Activated naive CD8-positive, alpha-beta T cell treated with anti-CD3 and anti-CD28 coated beads, Interleukin-2, amount 10 ng/mL, durations not matched to agents 7 days and 5 days (primary cell): ENCODE results near the gene BCAP29. TPM values are rescaled to one million over a fixed set of nuclear protein-coding genes. Genes with fewer than 3 reads are reported as not detected.

Experiments
- ATAC-seq: fragments of 150-1000 bp; cut with Tn5 transposase; one replicate; pipeline ENCODE4 v1.10.0; 2021; ENCODE audit warnings: low read depth, moderate library complexity
- POLR2A ChIA-PET: fragments of 350-600 bp; sonication (Branson Sonifier 250); formaldehyde crosslinking; loops from one replicate; lab custom pipeline; 2021; ENCODE audit warnings: antibody characterized with exemption; lab: Charles Lee
- DNase-seq: peaks from one replicate; pipeline ENCODE4 v3.0.0; 2021
- H3K27ac Mint-ChIP-seq: one replicate; pipeline ENCODE4 v1.8.0; 2022; ENCODE audit warnings: mild to moderate bottlenecking, mixed read lengths
- H3K27me3 Mint-ChIP-seq: one replicate; pipeline ENCODE4 v1.8.0; 2022; ENCODE audit warnings: mild to moderate bottlenecking, moderate library complexity, mixed read lengths
- H3K36me3 Mint-ChIP-seq: one replicate; pipeline ENCODE4 v1.8.0; 2021; ENCODE audit warnings: mild to moderate bottlenecking, mixed read lengths
- H3K4me1 Mint-ChIP-seq: one replicate; pipeline ENCODE4 v1.8.0; 2021; ENCODE audit warnings: mixed read lengths
- H3K4me3 Mint-ChIP-seq: one replicate; pipeline ENCODE4 v1.8.0; 2022; ENCODE audit warnings: mild to moderate bottlenecking, moderate library complexity, mixed read lengths
- H3K9me3 Mint-ChIP-seq: one replicate; pipeline ENCODE4 v1.8.0; 2021; ENCODE audit warnings: mixed read lengths
- total RNA-seq, 2 experiments: library from RNA; stranded (reverse); gene quantifications; one replicate each; pipeline ENCODE4 v1.2.3, GENCODE V29; 2021

BCAP29 gene
- total RNA-seq, 2 experiments from 2014 or later, result 25.2 to 32.6 TPM

DNA sequence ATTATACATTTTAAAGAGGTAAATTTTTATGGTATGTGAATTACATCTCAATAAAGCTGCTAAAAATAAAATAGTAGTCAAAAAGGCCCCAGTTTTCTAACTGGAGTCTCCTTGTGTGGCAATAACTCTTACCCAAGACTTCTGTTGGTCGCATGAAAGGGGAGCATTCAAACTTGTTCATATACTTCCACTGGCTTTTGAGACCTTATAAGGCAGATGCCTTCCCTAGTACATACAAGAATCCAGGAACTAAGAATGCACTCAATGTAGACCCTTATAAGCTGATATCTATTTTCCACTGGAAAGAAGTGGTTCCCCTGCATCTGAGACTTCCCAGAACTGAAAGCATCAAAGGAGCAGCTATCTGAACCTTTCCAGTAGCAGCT is 13.0 kb downstream of the BCAP29 start:
- no peak overlapping the region for H3K4me3 Mint-ChIP-seq
- DNase-seq (no peak), ATAC-seq (no peak)
- POLR2A ChIA-PET, result no interaction called here
- peaks cover 22% of the 10 kb centered on the region for H3K36me3 Mint-ChIP-seq
- no peak overlapping the region for H3K27ac Mint-ChIP-seq
- H3K27me3 Mint-ChIP-seq, result no peaks in the 10 kb centered on the region
- no peaks in the 10 kb centered on the region for H3K9me3 Mint-ChIP-seq
- no peaks in the 10 kb centered on the region for H3K4me1 Mint-ChIP-seq

- Mint-ChIP-seq H3K27me3 (no peaks in the 10 kb centered on the region), H3K27ac (no peak overlapping the region), H3K36me3 (peaks cover 18% of the 10 kb centered on the region), H3K9me3 (no peaks in the 10 kb centered on the region), H3K4me1 (no peaks in the 10 kb centered on the region), H3K4me3 (no peak overlapping the region)
- POLR2A ChIA-PET, result no interaction called here
- DNase-seq (no peak), ATAC-seq (no peak)
Measured at GRCh38 chr7:107594961-107595737, 15.1 kb downstream of the BCAP29 start.

- ATAC-seq (no peak), DNase-seq (no peak)
- Mint-ChIP-seq H3K4me3 (no peak overlapping the region), H3K36me3 (peaks cover 14% of the 10 kb centered on the region), H3K27me3 (no peaks in the 10 kb centered on the region), H3K27ac (no peak overlapping the region), H3K9me3 (no peaks in the 10 kb centered on the region), H3K4me1 (no peaks in the 10 kb centered on the region)
- POLR2A ChIA-PET, result interaction anchor here (1.3 kb wide), 1 partner anchor 15 kb away, joined by 4 read pairs; no protein-coding TSS in a partner anchor
Measured at GRCh38 chr7:107596881-107597581, 17.0 kb downstream of the BCAP29 start.

DNA sequence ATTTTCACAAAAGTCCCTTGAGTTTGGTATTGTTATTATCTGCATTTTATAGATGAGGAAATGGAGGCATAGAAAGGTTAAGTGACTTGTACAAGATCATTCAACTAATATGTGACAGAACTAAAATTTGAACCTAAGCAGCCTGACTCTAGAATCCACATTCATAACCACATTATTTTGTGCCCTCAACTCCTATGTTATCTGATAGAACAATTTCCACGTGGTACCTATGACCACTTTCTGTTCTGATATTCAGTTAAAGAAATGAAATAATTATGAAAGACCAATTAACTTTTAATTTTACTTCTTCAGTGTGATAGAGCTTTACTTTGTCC is 17.5 kb downstream of the BCAP29 start:
- DNase-seq (no peak), ATAC-seq (no peak)
- H3K27ac Mint-ChIP-seq, result no peak overlapping the region
- no peaks in the 10 kb centered on the region for H3K27me3 Mint-ChIP-seq
- H3K4me1 Mint-ChIP-seq, result no peaks in the 10 kb centered on the region
- POLR2A ChIA-PET, result interaction anchor here (1.3 kb wide), 1 partner anchor 16 kb away, joined by 4 read pairs; no protein-coding TSS in a partner anchor
- no peak overlapping the region for H3K4me3 Mint-ChIP-seq
- H3K36me3 Mint-ChIP-seq, result peaks cover 14% of the 10 kb centered on the region
- no peaks in the 10 kb centered on the region for H3K9me3 Mint-ChIP-seq

- Mint-ChIP-seq H3K4me1 (no peaks in the 10 kb centered on the region), H3K27ac (no peak overlapping the region), H3K36me3 (peaks cover 14% of the 10 kb centered on the region), H3K27me3 (no peaks in the 10 kb centered on the region), H3K4me3 (no peak overlapping the region), H3K9me3 (no peaks in the 10 kb centered on the region)
- no peak for ATAC-seq
- POLR2A ChIA-PET, result interaction anchor here (1.3 kb wide), 1 partner anchor 16 kb away, joined by 4 read pairs; no protein-coding TSS in a partner anchor
- no peak for DNase-seq
Measured at GRCh38 chr7:107597953-107598352, 17.9 kb downstream of the BCAP29 start.

DNA sequence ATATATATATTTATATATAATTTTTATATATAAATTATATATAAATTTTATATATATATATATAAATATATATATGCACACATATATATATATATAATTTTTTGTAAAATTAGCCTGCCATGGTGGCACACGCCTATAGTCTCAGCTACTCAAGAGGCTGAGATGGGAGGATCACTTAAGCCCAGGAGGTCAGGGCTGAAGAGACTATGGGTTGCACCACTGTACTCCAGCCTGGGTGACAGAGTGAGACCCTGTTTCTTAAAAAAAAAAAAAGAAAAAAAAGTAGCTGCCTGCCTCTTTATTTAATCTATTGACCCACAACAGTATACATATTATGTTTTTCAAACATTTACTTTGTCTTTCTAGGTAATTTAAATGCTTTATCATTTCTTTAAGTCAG is 19.2 kb downstream of the BCAP29 start:
- POLR2A ChIA-PET, result interaction anchor here (1.1 kb wide), 1 partner anchor 60 kb away, joined by 4 read pairs; no protein-coding TSS in a partner anchor
- H3K27me3 Mint-ChIP-seq, result no peaks in the 10 kb centered on the region
- H3K9me3 Mint-ChIP-seq, result no peaks in the 10 kb centered on the region
- H3K27ac Mint-ChIP-seq, result no peak overlapping the region
- no peak overlapping the region for H3K4me3 Mint-ChIP-seq
- peaks cover 11% of the 10 kb centered on the region for H3K36me3 Mint-ChIP-seq
- H3K4me1 Mint-ChIP-seq, result no peaks in the 10 kb centered on the region
- DNase-seq (no peak), ATAC-seq (no peak)

GRCh38 chr7:107600816-107601215 is 20.8 kb downstream of the BCAP29 start:
- DNase-seq (no peak), ATAC-seq (no peak)
- Mint-ChIP-seq H3K9me3 (no peaks in the 10 kb centered on the region), H3K27me3 (no peaks in the 10 kb centered on the region), H3K36me3 (peaks cover 7% of the 10 kb centered on the region), H3K27ac (no peak overlapping the region), H3K4me3 (no peak overlapping the region), H3K4me1 (peaks cover 1% of the 10 kb centered on the region)
- POLR2A ChIA-PET, result no interaction called here

- Mint-ChIP-seq H3K27me3 (no peaks in the 10 kb centered on the region), H3K27ac (no peak overlapping the region), H3K4me1 (peaks cover 3% of the 10 kb centered on the region), H3K9me3 (no peaks in the 10 kb centered on the region), H3K36me3 (peaks cover 7% of the 10 kb centered on the region), H3K4me3 (no peak overlapping the region)
- DNase-seq (no peak), ATAC-seq (no peak)
- POLR2A ChIA-PET, result no interaction called here
Measured at GRCh38 chr7:107605218-107605815, 25.3 kb downstream of the BCAP29 start.

DNA sequence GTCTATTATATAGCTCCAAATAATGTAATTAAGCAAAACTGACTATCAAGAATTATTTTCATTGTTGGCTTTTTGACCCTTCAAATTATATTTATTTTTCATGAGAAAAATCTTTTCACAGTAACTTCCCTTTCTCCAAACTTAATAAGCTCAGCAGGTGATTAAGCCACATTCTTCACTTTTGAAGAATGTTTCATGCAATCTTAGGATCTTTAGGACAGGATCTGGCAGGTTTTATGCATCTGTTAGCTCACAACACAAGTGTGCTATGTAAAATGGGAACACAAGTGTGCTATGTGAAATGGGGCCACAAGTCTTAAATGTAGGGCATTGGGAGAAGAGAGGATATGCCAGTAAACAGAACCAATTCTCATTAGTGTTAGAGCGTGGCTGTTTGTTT is 26.3 kb downstream of the BCAP29 start:
- ATAC-seq (no peak), DNase-seq (no peak)
- H3K4me1 Mint-ChIP-seq, result peaks cover 3% of the 10 kb centered on the region
- H3K36me3 Mint-ChIP-seq, result peaks cover 7% of the 10 kb centered on the region
- no peaks in the 10 kb centered on the region for H3K27me3 Mint-ChIP-seq
- POLR2A ChIA-PET, result no interaction called here
- H3K27ac Mint-ChIP-seq, result no peak overlapping the region
- no peak overlapping the region for H3K4me3 Mint-ChIP-seq
- H3K9me3 Mint-ChIP-seq, result no peaks in the 10 kb centered on the region

DNA sequence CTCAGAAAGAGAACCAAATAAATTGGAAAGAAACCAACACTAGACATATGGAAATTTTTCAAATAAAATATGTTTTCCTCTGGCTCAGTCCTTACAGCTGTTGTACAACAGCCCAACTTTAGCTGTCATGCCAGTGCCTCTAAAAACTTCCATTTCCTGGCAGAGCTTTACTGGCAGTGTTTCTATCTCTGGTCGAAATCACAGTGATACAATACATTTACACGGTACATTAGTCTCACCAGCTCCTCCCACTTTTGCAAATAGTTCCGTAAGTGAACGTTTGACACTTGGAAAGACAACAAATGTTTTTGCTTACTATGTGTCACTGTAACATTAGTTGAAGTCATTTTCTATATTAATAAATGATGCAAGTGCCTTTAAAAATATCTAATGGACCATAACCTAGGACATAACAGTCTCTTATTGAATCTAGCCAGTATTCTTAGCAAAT is 29.8 kb downstream of the BCAP29 start:
- no peak overlapping the region for H3K4me3 Mint-ChIP-seq
- no peaks in the 10 kb centered on the region for H3K9me3 Mint-ChIP-seq
- DNase-seq, result no peak
- POLR2A ChIA-PET, result no interaction called here
- peaks cover 11% of the 10 kb centered on the region for H3K4me1 Mint-ChIP-seq
- H3K27me3 Mint-ChIP-seq, result no peaks in the 10 kb centered on the region
- H3K27ac Mint-ChIP-seq, result no peak overlapping the region
- ATAC-seq, result no peak
- H3K36me3 Mint-ChIP-seq, result peaks cover 22% of the 10 kb centered on the region

DNA sequence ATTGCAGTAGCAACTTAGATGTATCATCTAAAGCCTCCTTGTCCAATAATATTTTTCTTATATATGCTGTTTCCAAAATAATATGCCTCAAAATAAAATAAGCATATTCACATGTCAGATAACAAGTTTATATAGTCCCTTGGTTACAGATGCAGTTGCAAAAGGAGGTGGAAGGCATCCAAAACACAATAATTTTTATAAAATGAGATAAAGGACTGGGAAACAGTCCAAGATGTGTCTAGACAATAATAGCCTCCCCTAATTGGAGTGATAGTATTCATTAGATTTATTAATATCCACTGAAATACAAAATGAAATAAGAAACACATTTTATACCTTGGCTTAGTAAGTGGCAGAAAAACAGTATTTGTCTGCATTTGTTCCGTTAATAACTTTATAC is 30.3 kb downstream of the BCAP29 start:
- Mint-ChIP-seq H3K36me3 (peaks cover 26% of the 10 kb centered on the region), H3K4me1 (peaks cover 13% of the 10 kb centered on the region), H3K9me3 (no peaks in the 10 kb centered on the region), H3K27ac (no peak overlapping the region), H3K27me3 (no peaks in the 10 kb centered on the region), H3K4me3 (no peak overlapping the region)
- no peak for DNase-seq
- POLR2A ChIA-PET, result no interaction called here
- no peak for ATAC-seq

DNA sequence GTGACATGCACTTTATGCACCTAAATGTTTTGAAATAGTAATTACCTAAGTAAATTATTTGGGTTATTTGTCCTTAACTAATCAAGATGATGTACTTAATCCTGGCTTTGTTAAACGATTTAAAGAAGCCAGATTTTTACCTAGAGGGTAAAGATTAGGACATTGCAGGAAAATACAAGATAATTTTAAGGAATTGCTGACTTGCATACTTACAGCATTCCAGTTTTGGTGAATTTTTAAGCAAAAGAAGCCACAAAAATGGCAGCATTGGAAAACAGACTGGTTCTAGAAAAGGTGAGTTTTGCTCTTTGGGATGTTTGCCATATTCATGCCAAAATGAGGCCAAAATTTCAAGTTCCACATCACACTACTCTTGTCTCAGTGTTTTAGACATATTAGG is 33.4 kb downstream of the BCAP29 start:
- Mint-ChIP-seq H3K4me1 (peaks cover 20% of the 10 kb centered on the region), H3K36me3 (peaks cover 30% of the 10 kb centered on the region), H3K4me3 (no peak overlapping the region), H3K27me3 (no peaks in the 10 kb centered on the region), H3K27ac (no peak overlapping the region), H3K9me3 (no peaks in the 10 kb centered on the region)
- POLR2A ChIA-PET, result no interaction called here
- no peak for DNase-seq
- no peak for ATAC-seq

DNA sequence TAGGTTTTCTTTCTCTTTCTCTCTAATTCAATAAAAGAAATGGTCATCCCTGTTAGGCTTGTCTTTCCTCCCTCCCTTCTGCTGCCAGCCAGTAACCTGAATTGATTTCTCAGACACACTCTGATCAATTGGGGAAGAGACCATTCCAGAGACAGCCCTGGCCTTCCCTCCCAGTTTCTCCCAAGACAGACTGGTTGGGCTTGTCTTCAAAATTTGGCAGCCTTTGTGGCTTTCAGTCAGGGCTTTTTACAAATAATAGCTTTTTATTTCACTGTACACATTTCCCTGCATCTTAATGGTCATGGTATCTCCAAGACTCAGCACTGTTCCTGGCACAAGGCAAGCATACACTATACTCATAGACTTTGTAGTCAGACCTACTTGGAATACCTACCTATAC is 33.9 kb downstream of the BCAP29 start:
- ATAC-seq (no peak), DNase-seq (no peak)
- Mint-ChIP-seq H3K9me3 (no peaks in the 10 kb centered on the region), H3K36me3 (peaks cover 31% of the 10 kb centered on the region), H3K4me1 (peaks cover 20% of the 10 kb centered on the region), H3K27ac (no peak overlapping the region), H3K27me3 (no peaks in the 10 kb centered on the region), H3K4me3 (no peak overlapping the region)
- POLR2A ChIA-PET, result no interaction called here
